IMR-90 (cell line): ENCODE measurements around the gene FBXO34. TPM values are rescaled to one million over a fixed set of nuclear protein-coding genes. Genes with fewer than 3 reads are reported as not detected.

ENCODE experiments used
- ATAC-seq: fragments of 200-7000 bp; cut with Tn5 transposase; 2 replicates; pipeline ENCODE4 v1.9.1; 2020; ENCODE audit warnings: low read depth, mild to moderate bottlenecking, moderate library complexity
- BruUV-seq: library from RNA; stranded (reverse); fragments of 400-500 nt; replicated peaks from 2 replicates; lab custom pipeline; 2021; lab: Mats Ljungman, UMichigan
- CTCF ChIA-PET: fragments of 300-600 bp; formaldehyde crosslinking; extraction: SDS; loops from one replicate; lab custom pipeline; 2021; ENCODE audit warnings: antibody characterized with exemption; lab: Yijun Ruan, JAX
- POLR2A ChIA-PET: fragments of 300-600 bp; sonication (Branson Sonifier 250); formaldehyde crosslinking; loops from one replicate; lab custom pipeline; 2022; ENCODE audit warnings: antibody characterized with exemption; ENCODE audit not compliant: unreplicated experiment; lab: Charles Lee
- DNase-seq: peaks from one replicate; pipeline ENCODE4 v3.0.0; 2013
- H2AFZ ChIP-seq: replicated peaks from 2 replicates; pipeline ENCODE3; 2013; ENCODE audit warnings: low read length, mild to moderate bottlenecking; ENCODE audit not compliant: poor library complexity
- H2AK5ac ChIP-seq: 2 replicates; pipeline ENCODE4 v1.6.1; 2013; ENCODE audit warnings: low read depth, low read length, inconsistent platforms
- H2AK9ac ChIP-seq: replicated peaks from 2 replicates; pipeline ENCODE3; 2013; ENCODE audit warnings: mild to moderate bottlenecking, low read depth, low read length, moderate library complexity; ENCODE audit not compliant: poor library complexity
- H2BK120ac ChIP-seq: 2 replicates; pipeline ENCODE4 v1.6.1; 2013; ENCODE audit warnings: low read depth, low read length, inconsistent platforms
- H2BK15ac ChIP-seq: 3 replicates; pipeline ENCODE4 v1.6.1; 2013; ENCODE audit warnings: low read depth, low read length, inconsistent platforms
- H2BK20ac ChIP-seq: 2 replicates; pipeline ENCODE4 v1.6.1; 2013; ENCODE audit warnings: low read depth, mild to moderate bottlenecking, inconsistent platforms, low read length, moderate library complexity
- H2BK5ac ChIP-seq: 2 replicates; pipeline ENCODE4 v1.6.1; 2013; ENCODE audit warnings: mild to moderate bottlenecking, low read depth, low read length, inconsistent platforms; ENCODE audit not compliant: poor library complexity, severe bottlenecking
- H3K14ac ChIP-seq: replicated peaks from 2 replicates; pipeline ENCODE4 v1.6.1; 2013; ENCODE audit warnings: low read depth, low read length, inconsistent platforms
- H3K18ac ChIP-seq: 2 replicates; pipeline ENCODE4 v1.6.1; 2013; ENCODE audit warnings: low read depth, low read length, control low read depth
- H3K23ac ChIP-seq: 2 replicates; pipeline ENCODE4 v1.6.1; 2013; ENCODE audit warnings: low read depth, low read length, inconsistent platforms
- H3K27ac ChIP-seq: 2 replicates; pipeline ENCODE4 v1.5.1; 2013; ENCODE audit warnings: mild to moderate bottlenecking, control low read depth, low read length; ENCODE audit not compliant: insufficient read depth
- H3K27me3 ChIP-seq: 2 replicates; pipeline ENCODE4 v1.6.1; 2013; ENCODE audit warnings: low read length; ENCODE audit not compliant: control insufficient read depth, insufficient read depth
- H3K36me3 ChIP-seq: 2 replicates; pipeline ENCODE4 v1.6.1; 2013; ENCODE audit warnings: low read length, mixed read lengths; ENCODE audit not compliant: control insufficient read depth, insufficient read depth
- H3K4ac ChIP-seq: 2 replicates; pipeline ENCODE4 v1.6.1; 2013; ENCODE audit warnings: low read depth, low read length, inconsistent platforms
- H3K4me1 ChIP-seq: 2 replicates; pipeline ENCODE4 v1.6.1; 2013; ENCODE audit warnings: low read length, mixed read lengths; ENCODE audit not compliant: control insufficient read depth, insufficient read depth
- H3K4me2 ChIP-seq: 2 replicates; pipeline ENCODE4 v1.6.1; 2013; ENCODE audit warnings: low read depth, mild to moderate bottlenecking, control low read depth, low read length, moderate library complexity
- H3K4me3 ChIP-seq: 2 replicates; pipeline ENCODE4 v1.5.1; 2013; ENCODE audit warnings: low read depth, mild to moderate bottlenecking, control low read depth, low read length, moderate library complexity; ENCODE audit not compliant: insufficient read depth
- H3K56ac ChIP-seq: 2 replicates; pipeline ENCODE4 v1.6.1; 2013; ENCODE audit warnings: low read length, inconsistent platforms; ENCODE audit not compliant: insufficient read depth; ENCODE audit errors: extremely low read depth
- H3K79me1 ChIP-seq, 2 experiments: 2 replicates each; pipeline ENCODE4 v1.6.1; 2013; ENCODE audit warnings: low read length in 2 of 2, inconsistent platforms in 1 of 2, low read depth in 1 of 2
- H3K9ac ChIP-seq: 2 replicates; pipeline ENCODE4 v1.6.1; 2013; ENCODE audit warnings: low read depth, low read length, control low read depth
- H3K9me1 ChIP-seq: 2 replicates; pipeline ENCODE4 v1.6.1; 2013; ENCODE audit warnings: low read length, inconsistent platforms; ENCODE audit not compliant: insufficient read depth
- H3K9me3 ChIP-seq: 2 replicates; pipeline ENCODE4 v1.6.1; 2013; ENCODE audit warnings: low read length; ENCODE audit not compliant: control insufficient read depth, insufficient read depth
- H4K20me1 ChIP-seq: 2 replicates; pipeline ENCODE4 v1.6.1; 2013; ENCODE audit warnings: low read length, inconsistent platforms; ENCODE audit not compliant: insufficient read depth
- H4K5ac ChIP-seq: 2 replicates; pipeline ENCODE4 v1.6.1; 2013; ENCODE audit warnings: mild to moderate bottlenecking, low read depth, low read length, control low read depth
- H4K8ac ChIP-seq, 2 experiments: 2 replicates each; pipeline ENCODE4 v1.6.1; 2013; ENCODE audit warnings: low read depth in 2 of 2, low read length in 2 of 2, control low read depth in 1 of 2, inconsistent platforms in 1 of 2
- H4K91ac ChIP-seq: 2 replicates; pipeline ENCODE4 v1.6.1; 2013; ENCODE audit warnings: low read depth, low read length, inconsistent platforms; ENCODE audit not compliant: insufficient read depth
- CEBPB ChIP-seq: IDR thresholded peaks from 2 replicates; pipeline ENCODE4 v1.6.1; 2012; ENCODE audit warnings: low read depth, low read length, improper control_type of control experiment
- ELK1 ChIP-seq: fragments of 150-350 bp; IDR thresholded peaks from 2 replicates; pipeline ENCODE4 v1.6.1; 2016; ENCODE audit warnings: low read depth, mild to moderate bottlenecking, low read length, moderate library complexity, borderline replicate concordance
- MXI1 ChIP-seq: IDR thresholded peaks from 2 replicates; pipeline ENCODE4 v1.6.1; 2012; ENCODE audit warnings: low read depth, mild to moderate bottlenecking, low read length, moderate library complexity, borderline replicate concordance
- POLR2A ChIP-seq: IDR thresholded peaks from 2 replicates; pipeline ENCODE4 v1.6.1; 2012; ENCODE audit warnings: mild to moderate bottlenecking, low read depth, low read length
- WGBS, 2 experiments: methylation state at CpG; one replicate each; pipeline versions ENCODE4 v1.1.5 to v1.1.7; 2013; ENCODE audit warnings: missing lambda C conversion rate in 2 of 2; ENCODE audit not compliant: insufficient read length in 1 of 2; ENCODE audit errors: extremely low coverage in 2 of 2; 5-methylcytosine and 5-hydroxymethylcytosine counted together
- dilution Hi-C: fragments of 300-500 bp; cut with HindIII; formaldehyde crosslinking; loops from one replicate; pipeline ENCODE4 v1.14.3; 2018; ENCODE audit warnings: low sequenced_read_pairs; ENCODE audit not compliant: unreplicated experiment
- in situ Hi-C: fragments of 300-500 bp; cut with MboI; formaldehyde crosslinking; loops from 3 replicates; pipeline ENCODE4 v1.14.3; 2019; ENCODE audit warnings: low sequenced_read_pairs, inconsistent platforms, mixed read lengths
- intact Hi-C: fragments of 100-400 bp; cut with micrococcal nuclease; formaldehyde crosslinking; loops from 2 replicates; pipeline ENCODE4 v1.10.0; 2022
- polyA plus RNA-seq, 3 experiments: library from polyadenylated mRNA; depleted of rRNA; stranded (reverse); fragments of >200 nt; gene quantifications; 2 replicates each; pipeline ENCODE4 v1.2.3, GENCODE V29; 2012; ENCODE audit warnings: low replicate concordance in 1 of 3
- total RNA-seq: library from RNA; depleted of rRNA; stranded (reverse); fragments of >200 nt; gene quantifications from 2 replicates; pipeline ENCODE4 v1.2.3, GENCODE V29; 2012

Gene FBXO34
- total and polyA plus RNA-seq, 2 of the 4 experiments (the other 2 are of a cell fraction), result 15.4 to 35.1 TPM

- Histone ChIP-seq H2AFZ (no peak overlapping the region), H2AK9ac (no peak overlapping the region), H3K14ac (no peak overlapping the region; the same call in 1 of the 2 replicates), H3K4me1 (peaks cover 8% of the 10 kb centered on the region), H2BK5ac (no peak overlapping the region), H3K36me3 (no peaks in the 10 kb centered on the region), H3K27ac (no peak overlapping the region), H2BK15ac (no peak overlapping the region), H4K20me1 (peaks cover 41% of the 10 kb centered on the region), H3K18ac (no peak overlapping the region), H3K56ac (no peak overlapping the region), H3K9me1 (peaks cover 14% of the 10 kb centered on the region; the same call in 1 of the 2 replicates), H3K4ac (no peak overlapping the region), H3K9me3 (no peaks in the 10 kb centered on the region), H3K23ac (no peak overlapping the region), H3K9ac (no peak overlapping the region), H2BK20ac (no peak overlapping the region), H4K8ac (no peak overlapping the region), H3K27me3 (no peaks in the 10 kb centered on the region), H2AK5ac (no peak overlapping the region), H3K79me1 (peaks cover 38 to 56% of the 10 kb centered on the region in 2 experiments), H3K4me2 (no peak overlapping the region), H2BK120ac (no peak overlapping the region), H4K91ac (no peak overlapping the region), H4K5ac (no peak overlapping the region), H3K4me3 (no peak overlapping the region)
- peak; percentile 25 for DNase-seq
- ATAC-seq, result no peak
- BruUV-seq, result no TSS peak
- in situ Hi-C loops, result no loop called here
- dilution Hi-C loops, result no loop called here
- WGBS, 2 experiments, result no CpG with 5 or more reads among the region's 2 CpGs
- ChIA-PET CTCF (interaction anchor here (0.6 kb wide), 1 partner anchor 13 kb away, joined by 5 read pairs; no protein-coding TSS in a partner anchor), POLR2A (no interaction called here)
- intact Hi-C loops, result no loop called here
- TF ChIP-seq ELK1 (no peak), MXI1 (no peak), CEBPB (no peak), POLR2A (no peak)
Observed at GRCh38 chr14:55339770-55340169, 68.5 kb downstream of the FBXO34 start.
